ENCODE measurements around the gene ATP6V0D1.
"Not testable (repeated sequence)": the region's sequence is repeated elsewhere in the genome, so short reads cannot be mapped to it uniquely, and the experiment has no call there.

The ATP6V0D1 gene

DNA sequence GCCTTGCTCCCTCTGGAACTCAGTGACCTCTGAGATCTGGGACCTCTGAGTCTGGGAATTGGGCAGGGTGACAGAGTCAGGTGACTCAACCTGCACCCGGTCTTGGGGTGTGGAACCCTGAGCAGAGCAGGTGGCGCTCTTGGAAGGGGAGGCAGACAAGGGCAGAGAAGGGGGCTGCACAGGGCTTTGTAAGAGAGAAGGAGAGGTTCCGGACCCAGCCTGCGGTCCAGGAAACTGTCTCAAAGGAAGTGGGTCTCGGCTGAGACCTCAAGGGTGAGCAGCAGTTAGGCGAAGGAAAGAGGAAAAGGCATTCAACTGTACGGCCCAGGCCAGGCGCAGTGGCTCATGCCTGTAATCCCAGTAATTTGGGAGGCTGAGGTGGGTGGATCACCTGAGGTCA, 37.7 kb upstream of the ATP6V0D1 start:
- H2AFZ ChIP-seq (ENCODE audit: low read length, unreplicated experiment) = no peak overlapping the region
- H3K4me3 ChIP-seq (ENCODE audit: low read depth, low read length) = no peak overlapping the region
- H3K27me3 ChIP-seq (ENCODE audit: insufficient read depth, low read length) = no peaks in the 10 kb centered on the region
- H3K79me2 ChIP-seq (ENCODE audit: control insufficient read depth, insufficient read depth, low read length, unreplicated experiment) = no peaks in the 10 kb centered on the region
- H3K36me3 ChIP-seq (ENCODE audit: insufficient read depth, low read length) = no peaks in the 10 kb centered on the region
- peaks cover 12% of the 10 kb centered on the region for H3K4me1 ChIP-seq (ENCODE audit: control insufficient read depth, insufficient read depth, low read length, unreplicated experiment)
- H3K27ac ChIP-seq (ENCODE audit: low read depth, low read length) = no peak overlapping the region

DNA sequence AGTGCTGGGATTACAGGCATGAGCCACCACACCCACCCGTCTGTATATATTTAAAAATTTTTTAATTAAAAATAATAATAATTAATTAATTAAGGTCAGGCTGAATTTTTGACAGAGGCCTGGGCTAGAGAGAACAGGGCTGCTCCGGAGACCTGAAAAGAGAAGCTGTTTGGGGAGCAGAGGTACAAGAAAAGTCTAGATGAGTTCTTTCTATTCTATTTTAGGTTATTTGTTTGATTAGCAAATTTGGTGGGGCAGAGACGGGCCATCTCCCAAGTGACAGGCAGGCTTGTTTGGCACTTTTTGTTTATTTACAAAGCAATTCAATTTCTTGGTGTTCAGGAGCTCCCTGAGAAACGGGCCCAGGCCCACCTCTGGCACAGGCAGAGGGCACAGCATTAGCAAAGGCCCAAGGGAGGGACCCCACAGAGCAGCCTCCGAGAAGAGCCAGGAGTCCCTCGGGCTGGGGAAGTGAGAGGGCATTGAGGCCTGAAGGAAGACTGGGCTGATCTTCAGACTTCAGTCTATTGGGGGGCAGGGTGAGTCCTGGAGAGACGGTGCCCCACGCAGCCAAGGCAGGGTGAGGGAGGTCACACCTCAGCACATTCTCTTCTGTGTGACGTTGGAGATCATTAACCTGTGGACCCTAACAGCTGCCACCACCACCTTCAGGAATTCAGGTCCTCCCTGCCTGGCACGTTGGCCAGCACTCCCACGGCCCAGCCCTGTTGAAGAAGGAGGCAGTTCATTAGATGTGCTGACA, 36.9 kb upstream of the ATP6V0D1 start:
- Histone ChIP-seq H3K27ac (ENCODE audit: low read depth, low read length) (no peak overlapping the region), H3K27me3 (ENCODE audit: insufficient read depth, low read length) (no peaks in the 10 kb centered on the region), H3K36me3 (ENCODE audit: insufficient read depth, low read length) (no peaks in the 10 kb centered on the region), H2AFZ (ENCODE audit: low read length, unreplicated experiment) (no peak overlapping the region), H3K4me3 (ENCODE audit: low read depth, low read length) (no peak overlapping the region), H3K4me1 (ENCODE audit: control insufficient read depth, insufficient read depth, low read length, unreplicated experiment) (peaks cover 12% of the 10 kb centered on the region), H3K79me2 (ENCODE audit: control insufficient read depth, insufficient read depth, low read length, unreplicated experiment) (no peaks in the 10 kb centered on the region)

DNA sequence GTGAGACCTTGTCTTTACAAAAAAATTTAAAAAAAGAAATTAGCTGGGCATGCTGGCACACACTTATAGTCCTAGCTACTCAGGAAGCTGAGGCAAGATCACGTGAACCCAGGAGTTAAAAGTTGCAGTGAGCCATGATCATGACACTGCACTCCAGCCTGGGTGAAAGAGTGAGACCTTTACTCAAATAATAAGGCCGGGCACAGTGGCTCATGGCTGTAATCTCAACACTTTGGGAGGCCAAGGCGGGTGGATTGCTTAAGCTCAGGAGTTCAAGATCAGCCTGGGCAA, 36.1 kb upstream of the ATP6V0D1 start:
- no peak overlapping the region for H3K4me3 ChIP-seq (ENCODE audit: low read depth, low read length)

DNA sequence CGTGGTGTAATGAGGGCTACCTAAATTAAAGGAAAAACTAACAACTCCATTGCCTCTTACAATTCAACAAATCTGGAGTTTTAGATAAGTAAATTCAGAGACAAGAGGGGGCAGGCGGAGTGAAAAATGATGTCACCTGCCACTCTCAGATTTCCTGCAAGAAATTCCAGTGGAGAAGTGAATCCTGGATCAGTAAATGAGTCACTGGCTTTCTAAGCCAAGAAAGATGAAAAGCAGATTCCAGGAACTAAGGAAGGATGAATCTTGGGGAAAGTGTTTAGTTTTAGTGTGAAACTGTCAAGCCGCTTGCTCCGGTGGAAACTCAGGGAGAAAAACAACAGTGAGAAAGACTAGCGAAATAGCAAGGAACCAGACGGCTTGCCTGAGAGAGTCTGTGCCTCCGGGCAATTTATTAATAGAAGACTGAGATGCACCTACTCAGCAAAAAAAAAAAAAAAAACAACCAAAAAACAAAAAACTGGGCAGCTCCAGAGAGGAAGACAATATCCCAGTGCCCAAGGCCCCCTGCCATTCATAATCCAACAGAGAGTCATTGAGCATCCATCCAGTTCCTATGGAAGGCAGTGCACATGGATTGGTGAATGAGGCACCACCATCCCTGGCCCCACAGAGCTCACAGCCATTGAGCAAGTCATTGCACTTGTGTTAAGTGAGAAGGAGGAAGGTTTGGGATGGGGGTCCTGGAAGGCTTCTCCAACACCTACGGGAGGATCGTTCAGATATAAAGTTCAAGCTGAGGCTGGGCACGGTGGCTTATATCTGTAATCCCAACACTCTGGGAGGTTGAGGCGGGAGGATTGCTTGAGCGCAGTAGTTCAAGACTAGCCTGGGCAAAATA, 35.6 kb upstream of the ATP6V0D1 start:
- Histone ChIP-seq H3K27ac (ENCODE audit: low read depth, low read length) (no peak overlapping the region), H2AFZ (ENCODE audit: low read length, unreplicated experiment) (no peak overlapping the region), H3K4me1 (ENCODE audit: control insufficient read depth, insufficient read depth, low read length, unreplicated experiment) (peaks cover 12% of the 10 kb centered on the region), H3K27me3 (ENCODE audit: insufficient read depth, low read length) (no peaks in the 10 kb centered on the region), H3K79me2 (ENCODE audit: control insufficient read depth, insufficient read depth, low read length, unreplicated experiment) (no peaks in the 10 kb centered on the region), H3K36me3 (ENCODE audit: insufficient read depth, low read length) (no peaks in the 10 kb centered on the region), H3K4me3 (ENCODE audit: low read depth, low read length) (no peak overlapping the region)

More for the DNA sequence above, 36.1 kb upstream of the ATP6V0D1 start:
- H3K27me3 ChIP-seq (ENCODE audit: insufficient read depth, low read length) = no peaks in the 10 kb centered on the region
- no peak overlapping the region for H3K27ac ChIP-seq (ENCODE audit: low read depth, low read length)
- H3K4me1 ChIP-seq (ENCODE audit: control insufficient read depth, insufficient read depth, low read length, unreplicated experiment) = peaks cover 12% of the 10 kb centered on the region
- H2AFZ ChIP-seq (ENCODE audit: low read length, unreplicated experiment) = no peak overlapping the region
- H3K79me2 ChIP-seq (ENCODE audit: control insufficient read depth, insufficient read depth, low read length, unreplicated experiment) = no peaks in the 10 kb centered on the region
- H3K36me3 ChIP-seq (ENCODE audit: insufficient read depth, low read length) = no peaks in the 10 kb centered on the region

DNA sequence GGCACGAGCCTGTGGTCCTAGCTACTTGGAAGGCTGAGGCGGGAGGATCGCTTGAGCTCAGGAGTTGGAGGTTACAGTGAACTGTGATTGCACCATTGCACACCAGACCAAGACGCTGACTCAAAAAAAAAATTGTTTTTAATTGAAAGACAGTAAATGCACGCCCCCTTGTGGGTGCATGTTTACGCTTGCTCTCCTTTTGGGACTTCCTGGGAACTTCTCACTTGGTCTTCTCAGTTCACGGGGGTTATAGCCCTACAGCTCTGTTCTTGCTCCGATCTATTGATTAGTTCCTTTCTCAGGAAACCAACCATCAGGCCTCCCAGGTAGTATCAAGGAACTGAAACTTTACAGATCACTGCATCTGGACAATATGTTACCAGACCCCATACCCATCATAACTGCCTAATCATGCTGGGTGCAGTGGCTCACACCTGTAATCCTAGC, 33.4 kb upstream of the ATP6V0D1 start:
- Histone ChIP-seq H3K36me3 (ENCODE audit: insufficient read depth, low read length) (no peaks in the 10 kb centered on the region), H3K27me3 (ENCODE audit: insufficient read depth, low read length) (no peaks in the 10 kb centered on the region), H3K4me1 (ENCODE audit: control insufficient read depth, insufficient read depth, low read length, unreplicated experiment) (peaks cover 12% of the 10 kb centered on the region), H3K4me3 (ENCODE audit: low read depth, low read length) (no peak overlapping the region), H3K79me2 (ENCODE audit: control insufficient read depth, insufficient read depth, low read length, unreplicated experiment) (no peaks in the 10 kb centered on the region), H2AFZ (ENCODE audit: low read length, unreplicated experiment) (no peak overlapping the region), H3K27ac (ENCODE audit: low read depth, low read length) (no peak overlapping the region)

DNA sequence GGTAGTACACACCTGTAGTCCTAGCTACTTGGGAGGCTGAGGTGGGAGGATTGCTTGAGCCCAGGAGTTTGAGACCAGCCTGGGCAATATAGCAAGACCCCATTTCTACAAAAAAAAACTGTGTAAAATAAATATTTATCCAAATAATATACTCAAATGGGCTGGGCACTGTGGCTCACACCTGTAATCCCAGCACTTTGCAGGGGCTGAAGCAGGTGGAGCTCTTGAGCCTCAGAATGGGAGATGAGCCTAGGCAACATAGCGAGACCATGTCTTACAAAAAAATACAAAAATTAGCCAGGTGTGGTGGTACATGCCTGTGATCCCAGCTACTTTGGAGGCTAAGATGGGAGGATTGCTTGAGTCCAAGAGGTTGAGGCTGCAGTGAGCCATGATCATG, 32.9 kb upstream of the ATP6V0D1 start:
- H3K4me3 ChIP-seq (ENCODE audit: low read depth, low read length); H3K36me3 ChIP-seq (ENCODE audit: insufficient read depth, low read length); H3K27me3 ChIP-seq (ENCODE audit: insufficient read depth, low read length); H3K79me2 ChIP-seq (ENCODE audit: control insufficient read depth, insufficient read depth, low read length, unreplicated experiment); H2AFZ ChIP-seq (ENCODE audit: low read length, unreplicated experiment); H3K27ac ChIP-seq (ENCODE audit: low read depth, low read length): not testable (repeated sequence)
- H3K4me1 ChIP-seq (ENCODE audit: control insufficient read depth, insufficient read depth, low read length, unreplicated experiment) = peaks cover 12% of the 10 kb centered on the region

DNA sequence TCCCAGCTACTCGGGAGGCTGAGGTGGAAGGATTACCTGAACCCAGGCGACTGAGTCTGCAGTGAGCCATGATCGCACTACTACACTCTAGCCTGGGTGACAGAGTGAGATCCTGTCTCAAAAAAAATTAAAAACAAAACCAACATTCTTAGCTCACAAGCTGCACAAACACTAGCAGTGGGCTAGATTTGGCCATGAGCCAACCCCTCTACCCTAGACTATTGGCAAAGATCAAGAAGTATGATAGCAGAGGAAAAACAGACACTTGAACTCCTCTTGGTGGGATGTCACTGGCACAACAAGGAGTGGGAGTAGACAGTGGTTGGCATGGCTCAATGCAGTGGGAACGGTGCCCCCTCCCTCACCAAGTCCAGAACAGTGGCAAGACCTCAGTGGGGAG, 28.1 kb upstream of the ATP6V0D1 start:
- Histone ChIP-seq H2AFZ (ENCODE audit: low read length, unreplicated experiment) (no peak overlapping the region), H3K36me3 (ENCODE audit: insufficient read depth, low read length) (no peaks in the 10 kb centered on the region), H3K27me3 (ENCODE audit: insufficient read depth, low read length) (no peaks in the 10 kb centered on the region), H3K79me2 (ENCODE audit: control insufficient read depth, insufficient read depth, low read length, unreplicated experiment) (no peaks in the 10 kb centered on the region), H3K4me1 (ENCODE audit: control insufficient read depth, insufficient read depth, low read length, unreplicated experiment) (no peaks in the 10 kb centered on the region), H3K4me3 (ENCODE audit: low read depth, low read length) (no peak overlapping the region), H3K27ac (ENCODE audit: low read depth, low read length) (no peak overlapping the region)

DNA sequence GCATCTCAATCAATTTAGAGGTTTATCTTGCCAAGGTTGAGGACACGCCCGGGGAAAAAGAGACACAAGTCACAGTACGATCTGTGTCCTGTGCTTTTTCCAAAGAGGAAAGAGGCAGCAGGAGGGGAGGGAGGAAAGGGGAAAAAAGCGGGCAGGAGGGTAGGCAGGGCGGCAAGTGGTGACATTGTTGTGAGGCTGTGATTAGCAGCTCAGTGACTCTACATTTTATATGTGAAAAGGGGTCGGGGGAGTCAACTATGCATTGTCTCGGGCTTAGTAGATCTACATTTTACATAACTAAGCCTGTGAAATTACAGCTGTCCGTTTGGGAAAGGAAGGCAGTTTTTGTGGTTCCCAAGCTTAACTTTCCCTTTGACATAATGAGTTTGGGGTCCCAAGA, 25.5 kb upstream of the ATP6V0D1 start:
- Histone ChIP-seq H3K4me3 (ENCODE audit: low read depth, low read length) (no peak overlapping the region), H3K36me3 (ENCODE audit: insufficient read depth, low read length) (no peaks in the 10 kb centered on the region), H3K27me3 (ENCODE audit: insufficient read depth, low read length) (no peaks in the 10 kb centered on the region), H3K27ac (ENCODE audit: low read depth, low read length) (no peak overlapping the region), H2AFZ (ENCODE audit: low read length, unreplicated experiment) (no peak overlapping the region), H3K4me1 (ENCODE audit: control insufficient read depth, insufficient read depth, low read length, unreplicated experiment) (no peaks in the 10 kb centered on the region), H3K79me2 (ENCODE audit: control insufficient read depth, insufficient read depth, low read length, unreplicated experiment) (no peaks in the 10 kb centered on the region)

DNA sequence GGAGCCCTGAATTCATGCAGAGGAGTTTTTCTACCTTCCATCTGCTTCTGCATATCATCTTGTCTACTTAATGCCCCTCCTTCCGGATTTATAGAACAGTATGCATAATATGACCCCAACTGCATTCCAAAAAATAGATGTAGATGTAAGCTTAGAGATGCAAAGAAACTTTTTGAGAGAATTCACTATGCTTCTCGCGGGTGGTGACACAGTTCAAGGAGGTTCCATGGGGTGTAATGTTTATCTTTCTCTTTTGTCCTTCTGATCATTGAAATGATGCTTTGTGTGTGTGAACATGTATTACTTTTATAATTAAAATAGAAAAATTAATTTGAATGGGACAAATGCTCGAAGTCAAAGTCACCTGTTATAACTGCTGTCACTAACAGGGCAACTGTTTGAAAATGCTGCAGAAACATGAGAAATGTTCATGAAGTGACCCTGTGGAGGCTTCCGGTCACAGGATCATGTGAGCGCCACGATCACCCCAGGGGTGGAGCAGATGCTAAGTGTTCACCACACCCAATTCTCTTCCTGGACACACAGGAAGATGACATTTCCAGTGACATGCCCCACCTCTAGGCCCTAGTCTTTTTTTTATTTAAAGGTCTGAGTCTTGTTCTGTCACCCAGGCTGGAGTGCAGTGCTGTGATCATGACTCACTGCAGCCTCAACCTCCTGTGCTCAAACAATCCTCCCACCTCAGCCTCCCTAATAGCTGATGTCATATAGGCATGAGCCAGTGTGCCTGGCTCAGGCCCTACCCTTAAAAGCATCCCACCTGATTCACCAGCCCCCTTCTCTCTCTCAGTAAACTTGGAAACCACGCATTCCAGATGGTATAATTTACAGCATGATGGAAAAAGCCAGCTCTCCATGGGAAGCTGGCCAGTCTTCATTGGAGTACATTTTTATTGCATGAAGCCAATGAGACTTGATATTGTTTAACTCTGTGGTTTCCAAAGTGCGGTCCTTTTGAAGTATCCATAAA, 23.4 kb upstream of the ATP6V0D1 start:
- Histone ChIP-seq H2AFZ (ENCODE audit: low read length, unreplicated experiment) (no peak overlapping the region), H3K79me2 (ENCODE audit: control insufficient read depth, insufficient read depth, low read length, unreplicated experiment) (no peaks in the 10 kb centered on the region), H3K4me1 (ENCODE audit: control insufficient read depth, insufficient read depth, low read length, unreplicated experiment) (no peaks in the 10 kb centered on the region), H3K27me3 (ENCODE audit: insufficient read depth, low read length) (no peaks in the 10 kb centered on the region), H3K4me3 (ENCODE audit: low read depth, low read length) (no peak overlapping the region), H3K36me3 (ENCODE audit: insufficient read depth, low read length) (no peaks in the 10 kb centered on the region), H3K27ac (ENCODE audit: low read depth, low read length) (no peak overlapping the region)

DNA sequence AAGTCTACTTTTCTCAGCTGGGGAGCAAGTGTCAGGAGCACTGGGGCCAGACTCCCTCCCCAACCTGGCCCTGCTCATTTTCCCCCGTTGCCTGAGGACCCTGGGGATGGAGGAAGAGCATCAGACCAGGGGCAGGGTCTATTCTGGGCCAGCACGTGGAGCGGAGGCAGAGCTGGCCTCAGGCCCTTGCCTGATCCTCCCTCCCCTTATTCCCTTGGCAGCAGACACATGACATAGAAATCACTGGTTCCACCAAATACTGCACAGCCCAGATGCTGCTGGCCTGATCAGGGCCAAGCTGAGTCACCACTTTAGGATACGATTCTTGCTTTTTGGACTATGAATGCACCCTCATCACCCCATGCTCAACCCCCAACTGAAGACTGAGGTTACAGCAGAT, 18.1 kb upstream of the ATP6V0D1 start:
- H3K27ac ChIP-seq (ENCODE audit: low read depth, low read length) = no peak overlapping the region
- H3K4me3 ChIP-seq (ENCODE audit: low read depth, low read length) = no peak overlapping the region
- H3K36me3 ChIP-seq (ENCODE audit: insufficient read depth, low read length) = no peaks in the 10 kb centered on the region
- no peaks in the 10 kb centered on the region for H3K4me1 ChIP-seq (ENCODE audit: control insufficient read depth, insufficient read depth, low read length, unreplicated experiment)
- no peak overlapping the region for H2AFZ ChIP-seq (ENCODE audit: low read length, unreplicated experiment)
- H3K79me2 ChIP-seq (ENCODE audit: control insufficient read depth, insufficient read depth, low read length, unreplicated experiment) = no peaks in the 10 kb centered on the region
- H3K27me3 ChIP-seq (ENCODE audit: insufficient read depth, low read length) = no peaks in the 10 kb centered on the region

Data from ACC112 (cell line).